GM21515 (cell line): ENCODE results near the gene IL12A.
A peak's percentile ranks its signal among the peaks of the same experiment; 100 is the strongest.

Experiments
- ATAC-seq: cut with Tn5 transposase; IDR thresholded peaks from one replicate; pipeline ENCODE4 v1.9.1; 2021; ENCODE audit not compliant: unreplicated experiment

Gene IL12A

GRCh38 chr3:159989973-159990846, 1.6 kb downstream of the IL12A start:
- no peak for ATAC-seq

- no peak for ATAC-seq
Measured at GRCh38 chr3:159991591-159991990, 3.0 kb downstream of the IL12A start.

GRCh38 chr3:159992589-159992988, 4.0 kb downstream of the IL12A start:
- no peak for ATAC-seq

GRCh38 chr3:159994182-159994581, 5.5 kb downstream of the IL12A start:
- no peak for ATAC-seq

GRCh38 chr3:159995091-159995490, 6.5 kb downstream of the IL12A start:
- ATAC-seq = no peak

- ATAC-seq = no peak
Measured at GRCh38 chr3:159996018-159996417, 7.4 kb downstream of the IL12A start.

- ATAC-seq = no peak
Measured at GRCh38 chr3:159996959-159997358, 8.3 kb downstream of the IL12A start.

GRCh38 chr3:160001148-160001760, 12.6 kb downstream of the IL12A start:
- ATAC-seq = no peak

- no peak for ATAC-seq
Measured at GRCh38 chr3:160001850-160002623, 13.4 kb downstream of the IL12A start.

GRCh38 chr3:160003520-160004128, 15.0 kb downstream of the IL12A start:
- ATAC-seq = peak; percentile 85

GRCh38 chr3:160005004-160005403, 16.4 kb downstream of the IL12A start:
- ATAC-seq = no peak

- peak; percentile 39 for ATAC-seq
Measured at GRCh38 chr3:160006282-160007163, 17.9 kb downstream of the IL12A start.

- no peak for ATAC-seq
Measured at GRCh38 chr3:160008961-160009360, 20.3 kb downstream of the IL12A start.

GRCh38 chr3:160009525-160009924, 20.9 kb downstream of the IL12A start:
- peak; percentile 25 for ATAC-seq

- ATAC-seq = peak; percentile 68
Measured at GRCh38 chr3:160010578-160010977, 21.9 kb downstream of the IL12A start.

GRCh38 chr3:160012108-160012507, 23.5 kb downstream of the IL12A start:
- peak; percentile 84 for ATAC-seq

GRCh38 chr3:160016972-160017371, 28.3 kb downstream of the IL12A start:
- no peak for ATAC-seq

GRCh38 chr3:160018959-160019358, 30.3 kb downstream of the IL12A start:
- ATAC-seq = no peak

GRCh38 chr3:160020057-160020711, 31.5 kb downstream of the IL12A start:
- ATAC-seq = no peak

GRCh38 chr3:160022068-160022467, 33.4 kb downstream of the IL12A start:
- no peak for ATAC-seq
